WTC11 (cell line): ENCODE data around the gene FCMR. TPM values are rescaled to one million over a fixed set of nuclear protein-coding genes. Genes with fewer than 3 reads are reported as not detected.

Experiments
- ATAC-seq: fragments of 200-7000 bp; cut with Tn5 transposase; 2 replicates; pipeline ENCODE4 v1.10.0; 2021; ENCODE audit warnings: mild to moderate bottlenecking, moderate library complexity
- CTCF ChIA-PET: fragments of 300-600 bp; sonication (Branson Sonifier 250); formaldehyde crosslinking; loops from one replicate; lab custom pipeline; 2021; ENCODE audit warnings: antibody characterized with exemption; lab: Charles Lee
- POLR2A ChIA-PET: fragments of 350-600 bp; sonication (Branson Sonifier 250); formaldehyde crosslinking; loops from one replicate; lab custom pipeline; 2021; ENCODE audit warnings: antibody characterized with exemption; lab: Charles Lee
- DNase-seq: peaks from one replicate; pipeline ENCODE4 v3.0.0; 2021; ENCODE audit warnings: low spot score
- H3K27ac Mint-ChIP-seq: 2 replicates; pipeline ENCODE4 v1.8.0; 2021; ENCODE audit warnings: mixed read lengths
- H3K27me3 Mint-ChIP-seq: 2 replicates; pipeline ENCODE4 v1.8.0; 2021; ENCODE audit warnings: low read depth, mild to moderate bottlenecking, moderate library complexity, mixed read lengths
- H3K36me3 Mint-ChIP-seq: 2 replicates; pipeline ENCODE4 v1.8.0; 2021; ENCODE audit warnings: mixed read lengths
- H3K4me1 Mint-ChIP-seq: 2 replicates; pipeline ENCODE4 v1.8.0; 2022; ENCODE audit warnings: mixed read lengths
- H3K4me3 Mint-ChIP-seq: 2 replicates; pipeline ENCODE4 v1.8.0; 2021; ENCODE audit warnings: mild to moderate bottlenecking, moderate library complexity, mixed read lengths
- H3K9me3 Mint-ChIP-seq: 2 replicates; pipeline ENCODE4 v1.8.0; 2021; ENCODE audit warnings: mixed read lengths
- ATF2 ChIP-seq: sonication (generic); formaldehyde crosslinking; IDR thresholded peaks from 2 replicates; pipeline ENCODE4 v1.8.1; 2022; ENCODE audit warnings: low read depth, missing genetic modification reagents, borderline replicate concordance
- ELF4 ChIP-seq: sonication (generic); formaldehyde crosslinking; IDR thresholded peaks from 2 replicates; pipeline ENCODE4 v1.8.1; 2022; ENCODE audit warnings: low read depth, mild to moderate bottlenecking, moderate library complexity, missing genetic modification reagents
- ESRRA ChIP-seq: sonication (generic); formaldehyde crosslinking; IDR thresholded peaks from 2 replicates; pipeline ENCODE4 v1.8.1; 2022; ENCODE audit warnings: mild to moderate bottlenecking, missing genetic modification reagents, borderline replicate concordance
- GABPB1 ChIP-seq: sonication (generic); formaldehyde crosslinking; IDR thresholded peaks from 2 replicates; pipeline ENCODE4 v1.8.1; 2023; ENCODE audit warnings: mild to moderate bottlenecking, missing genetic modification reagents
- HMGA2 ChIP-seq: fragments of 250-450 bp; sonication (Bioruptor Pico); IDR thresholded peaks from 2 replicates; pipeline ENCODE4 v1.4.0; 2021; ENCODE audit warnings: mild to moderate bottlenecking, moderate library complexity
- KAT7 ChIP-seq: sonication (generic); formaldehyde crosslinking; IDR thresholded peaks from 2 replicates; pipeline ENCODE4 v1.8.1; 2023; ENCODE audit warnings: missing genetic modification reagents, mild to moderate bottlenecking, borderline replicate concordance
- NR3C1 ChIP-seq: sonication (generic); formaldehyde crosslinking; conservative IDR thresholded peaks from 2 replicates; pipeline ENCODE4 v1.8.1; 2023; ENCODE audit warnings: low read depth, mild to moderate bottlenecking, missing genetic modification reagents
- SOX15 ChIP-seq: fragments of 250-450 bp; sonication (Bioruptor Pico); IDR thresholded peaks from 2 replicates; pipeline ENCODE4 v1.9.0; 2021; ENCODE audit warnings: mild to moderate bottlenecking
- SP1 ChIP-seq: sonication (generic); formaldehyde crosslinking; conservative IDR thresholded peaks from 2 replicates; pipeline ENCODE4 v1.8.1; 2022; ENCODE audit warnings: missing genetic modification reagents
- TEAD4 ChIP-seq: sonication (generic); formaldehyde crosslinking; IDR thresholded peaks from 2 replicates; pipeline ENCODE4 v1.8.0; 2022; ENCODE audit warnings: mild to moderate bottlenecking, missing genetic modification reagents
- USF1 ChIP-seq: sonication (generic); formaldehyde crosslinking; IDR thresholded peaks from 2 replicates; pipeline ENCODE4 v1.8.0; 2022; ENCODE audit warnings: mild to moderate bottlenecking, missing genetic modification reagents
- ZNF121 ChIP-seq: sonication (generic); formaldehyde crosslinking; IDR thresholded peaks from 2 replicates; pipeline ENCODE4 v1.8.0; 2023; ENCODE audit warnings: missing genetic modification reagents
- ZSCAN18 ChIP-seq: fragments of 250-450 bp; sonication (Bioruptor Pico); IDR thresholded peaks from 2 replicates; pipeline ENCODE4 v2.1.2; 2022; ENCODE audit warnings: mild to moderate bottlenecking, moderate library complexity
- total RNA-seq: library from RNA; stranded (reverse); gene quantifications from 3 replicates; pipeline ENCODE4 v1.2.3, GENCODE V29; 2021
- TF ChIP-seq, protein P1 (sequence below): sonication (generic); formaldehyde crosslinking; conservative IDR thresholded peaks from 2 replicates; pipeline ENCODE4 v1.8.1; 2022; ENCODE audit warnings: mild to moderate bottlenecking, missing genetic modification reagents
- TF ChIP-seq, protein P2 (sequence below): sonication (generic); formaldehyde crosslinking; IDR thresholded peaks from 2 replicates; pipeline ENCODE4 v1.8.0; 2023; ENCODE audit warnings: missing genetic modification reagents, mild to moderate bottlenecking, borderline replicate concordance
- TF ChIP-seq, protein P3 (sequence below): sonication (generic); formaldehyde crosslinking; IDR thresholded peaks from 2 replicates; pipeline ENCODE4 v1.8.1; 2023; ENCODE audit warnings: mild to moderate bottlenecking, missing genetic modification reagents, borderline replicate concordance
- TF ChIP-seq, protein P4 (sequence below): sonication (generic); formaldehyde crosslinking; IDR thresholded peaks from 2 replicates; pipeline ENCODE4 v1.8.1; 2022; ENCODE audit warnings: mild to moderate bottlenecking, missing genetic modification reagents, moderate library complexity, borderline replicate concordance

FCMR gene
- total RNA-seq, 1 experiment from 2014 or later: 1.0 TPM

DNA sequence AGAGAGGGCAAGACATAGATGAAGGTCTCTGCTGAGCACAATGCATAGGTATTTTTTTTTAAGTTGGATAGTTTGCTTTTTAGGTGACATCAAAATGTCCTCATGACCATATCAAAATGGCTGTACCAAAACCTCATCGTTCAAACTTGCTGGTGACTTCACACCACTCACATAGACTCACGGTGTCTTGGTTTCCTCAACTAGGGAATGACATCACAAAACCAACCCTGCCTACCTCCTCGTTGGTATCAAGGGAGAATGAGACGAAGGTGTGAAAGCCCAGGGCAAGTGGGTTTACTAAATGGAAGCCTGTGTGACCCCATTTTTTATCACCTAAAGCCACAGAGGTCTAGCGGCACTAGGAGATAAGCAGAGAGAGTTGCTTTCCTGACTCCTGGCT is 23.0 kb upstream of the FCMR start:
- DNase-seq: no peak
- no peak for ATAC-seq
- CTCF ChIA-PET: interaction anchor here (1.7 to 2.4 kb wide), 2 partner anchors 9 to 19 kb away, joined by 4 to 12 read pairs; no protein-coding TSS in a partner anchor
- peaks cover 5% of the 10 kb centered on the region; the same call in 1 of the 2 replicates for H3K27me3 Mint-ChIP-seq
- H3K36me3 Mint-ChIP-seq: no peaks in the 10 kb centered on the region
- H3K4me1 Mint-ChIP-seq: 0 out of 2 replicates have a peak, but pooled peaks cover 3% of the 10 kb centered on the region
- H3K9me3 Mint-ChIP-seq: peaks cover 5% of the 10 kb centered on the region
- TF ChIP-seq SOX15 (no peak), GABPB1 (CRISPR knock-in tag) (no peak), TEAD4 (CRISPR knock-in tag) (no peak), NR3C1 (CRISPR knock-in tag) (no peak), SP1 (no peak), ZNF121 (CRISPR knock-in tag) (no peak), HMGA2 (no peak), ZSCAN18 (CRISPR knock-in tag) (no peak), USF1 (CRISPR knock-in tag) (no peak)
- TF ChIP-seq, protein P1, sequence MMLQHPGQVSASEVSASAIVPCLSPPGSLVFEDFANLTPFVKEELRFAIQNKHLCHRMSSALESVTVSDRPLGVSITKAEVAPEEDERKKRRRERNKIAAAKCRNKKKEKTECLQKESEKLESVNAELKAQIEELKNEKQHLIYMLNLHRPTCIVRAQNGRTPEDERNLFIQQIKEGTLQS (CRISPR knock-in tag): no peak
- TF ChIP-seq, all 79 proteins: peak for 0
- no peak overlapping the region for H3K4me3 Mint-ChIP-seq
- POLR2A ChIA-PET: no interaction called here
- no peak overlapping the region for H3K27ac Mint-ChIP-seq

DNA sequence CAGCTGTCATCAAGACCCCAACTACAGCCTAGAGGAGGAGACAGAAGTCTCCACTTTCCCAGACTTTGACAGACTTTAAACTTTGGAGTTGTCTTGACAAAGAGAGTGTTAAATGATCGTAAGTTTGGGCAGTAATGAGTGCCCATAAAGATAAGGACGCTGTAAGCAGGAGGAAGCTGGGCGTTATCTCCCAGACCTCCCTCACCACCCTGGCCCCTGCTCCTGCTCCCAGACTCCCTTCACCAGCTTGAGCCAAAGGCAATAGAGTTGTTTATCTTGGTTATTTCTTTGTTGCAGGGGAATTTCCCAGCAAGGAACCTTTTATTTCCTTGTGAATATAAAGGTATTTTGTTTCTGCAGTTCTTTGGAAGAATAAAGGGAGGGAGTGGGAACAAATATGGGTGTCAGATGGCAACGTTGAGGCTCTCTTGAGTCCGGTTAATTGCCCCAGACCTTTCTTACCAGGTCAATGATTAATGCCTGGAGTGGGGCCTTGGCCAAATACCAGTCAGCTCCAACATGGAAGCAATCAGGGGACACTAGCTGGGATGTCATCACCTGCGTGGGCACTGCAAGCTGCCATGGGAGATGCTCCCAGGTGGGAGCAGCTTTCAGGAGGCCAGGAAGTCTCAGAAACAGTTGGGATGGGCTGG is 20.2 kb upstream of the FCMR start:
- ATAC-seq: no peak
- Mint-ChIP-seq H3K27me3 (peaks cover 5% of the 10 kb centered on the region; the same call in 1 of the 2 replicates), H3K9me3 (no peaks in the 10 kb centered on the region), H3K27ac (no peak overlapping the region), H3K36me3 (no peaks in the 10 kb centered on the region), H3K4me1 (0 out of 2 replicates have a peak, but pooled peaks cover 3% of the 10 kb centered on the region), H3K4me3 (no peak overlapping the region)
- DNase-seq: no peak
- CTCF ChIA-PET: interaction anchor here (1.1 kb wide), 1 partner anchor 10 kb away, joined by 4 read pairs; no protein-coding TSS in a partner anchor
- TF ChIP-seq, protein P2, sequence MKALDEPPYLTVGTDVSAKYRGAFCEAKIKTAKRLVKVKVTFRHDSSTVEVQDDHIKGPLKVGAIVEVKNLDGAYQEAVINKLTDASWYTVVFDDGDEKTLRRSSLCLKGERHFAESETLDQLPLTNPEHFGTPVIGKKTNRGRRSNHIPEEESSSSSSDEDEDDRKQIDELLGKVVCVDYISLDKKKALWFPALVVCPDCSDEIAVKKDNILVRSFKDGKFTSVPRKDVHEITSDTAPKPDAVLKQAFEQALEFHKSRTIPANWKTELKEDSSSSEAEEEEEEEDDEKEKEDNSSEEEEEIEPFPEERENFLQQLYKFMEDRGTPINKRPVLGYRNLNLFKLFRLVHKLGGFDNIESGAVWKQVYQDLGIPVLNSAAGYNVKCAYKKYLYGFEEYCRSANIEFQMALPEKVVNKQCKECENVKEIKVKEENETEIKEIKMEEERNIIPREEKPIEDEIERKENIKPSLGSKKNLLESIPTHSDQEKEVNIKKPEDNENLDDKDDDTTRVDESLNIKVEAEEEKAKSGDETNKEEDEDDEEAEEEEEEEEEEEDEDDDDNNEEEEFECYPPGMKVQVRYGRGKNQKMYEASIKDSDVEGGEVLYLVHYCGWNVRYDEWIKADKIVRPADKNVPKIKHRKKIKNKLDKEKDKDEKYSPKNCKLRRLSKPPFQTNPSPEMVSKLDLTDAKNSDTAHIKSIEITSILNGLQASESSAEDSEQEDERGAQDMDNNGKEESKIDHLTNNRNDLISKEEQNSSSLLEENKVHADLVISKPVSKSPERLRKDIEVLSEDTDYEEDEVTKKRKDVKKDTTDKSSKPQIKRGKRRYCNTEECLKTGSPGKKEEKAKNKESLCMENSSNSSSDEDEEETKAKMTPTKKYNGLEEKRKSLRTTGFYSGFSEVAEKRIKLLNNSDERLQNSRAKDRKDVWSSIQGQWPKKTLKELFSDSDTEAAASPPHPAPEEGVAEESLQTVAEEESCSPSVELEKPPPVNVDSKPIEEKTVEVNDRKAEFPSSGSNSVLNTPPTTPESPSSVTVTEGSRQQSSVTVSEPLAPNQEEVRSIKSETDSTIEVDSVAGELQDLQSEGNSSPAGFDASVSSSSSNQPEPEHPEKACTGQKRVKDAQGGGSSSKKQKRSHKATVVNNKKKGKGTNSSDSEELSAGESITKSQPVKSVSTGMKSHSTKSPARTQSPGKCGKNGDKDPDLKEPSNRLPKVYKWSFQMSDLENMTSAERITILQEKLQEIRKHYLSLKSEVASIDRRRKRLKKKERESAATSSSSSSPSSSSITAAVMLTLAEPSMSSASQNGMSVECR (CRISPR knock-in tag): no peak
- TF ChIP-seq ESRRA (no peak), KAT7 (CRISPR knock-in tag) (no peak), ATF2 (CRISPR knock-in tag) (no peak), ELF4 (CRISPR knock-in tag) (no peak)
- TF ChIP-seq, protein P1 (CRISPR knock-in tag): no peak
- TF ChIP-seq, protein P3, sequence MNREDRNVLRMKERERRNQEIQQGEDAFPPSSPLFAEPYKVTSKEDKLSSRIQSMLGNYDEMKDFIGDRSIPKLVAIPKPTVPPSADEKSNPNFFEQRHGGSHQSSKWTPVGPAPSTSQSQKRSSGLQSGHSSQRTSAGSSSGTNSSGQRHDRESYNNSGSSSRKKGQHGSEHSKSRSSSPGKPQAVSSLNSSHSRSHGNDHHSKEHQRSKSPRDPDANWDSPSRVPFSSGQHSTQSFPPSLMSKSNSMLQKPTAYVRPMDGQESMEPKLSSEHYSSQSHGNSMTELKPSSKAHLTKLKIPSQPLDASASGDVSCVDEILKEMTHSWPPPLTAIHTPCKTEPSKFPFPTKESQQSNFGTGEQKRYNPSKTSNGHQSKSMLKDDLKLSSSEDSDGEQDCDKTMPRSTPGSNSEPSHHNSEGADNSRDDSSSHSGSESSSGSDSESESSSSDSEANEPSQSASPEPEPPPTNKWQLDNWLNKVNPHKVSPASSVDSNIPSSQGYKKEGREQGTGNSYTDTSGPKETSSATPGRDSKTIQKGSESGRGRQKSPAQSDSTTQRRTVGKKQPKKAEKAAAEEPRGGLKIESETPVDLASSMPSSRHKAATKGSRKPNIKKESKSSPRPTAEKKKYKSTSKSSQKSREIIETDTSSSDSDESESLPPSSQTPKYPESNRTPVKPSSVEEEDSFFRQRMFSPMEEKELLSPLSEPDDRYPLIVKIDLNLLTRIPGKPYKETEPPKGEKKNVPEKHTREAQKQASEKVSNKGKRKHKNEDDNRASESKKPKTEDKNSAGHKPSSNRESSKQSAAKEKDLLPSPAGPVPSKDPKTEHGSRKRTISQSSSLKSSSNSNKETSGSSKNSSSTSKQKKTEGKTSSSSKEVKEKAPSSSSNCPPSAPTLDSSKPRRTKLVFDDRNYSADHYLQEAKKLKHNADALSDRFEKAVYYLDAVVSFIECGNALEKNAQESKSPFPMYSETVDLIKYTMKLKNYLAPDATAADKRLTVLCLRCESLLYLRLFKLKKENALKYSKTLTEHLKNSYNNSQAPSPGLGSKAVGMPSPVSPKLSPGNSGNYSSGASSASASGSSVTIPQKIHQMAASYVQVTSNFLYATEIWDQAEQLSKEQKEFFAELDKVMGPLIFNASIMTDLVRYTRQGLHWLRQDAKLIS: no peak
- TF ChIP-seq, protein P4, sequence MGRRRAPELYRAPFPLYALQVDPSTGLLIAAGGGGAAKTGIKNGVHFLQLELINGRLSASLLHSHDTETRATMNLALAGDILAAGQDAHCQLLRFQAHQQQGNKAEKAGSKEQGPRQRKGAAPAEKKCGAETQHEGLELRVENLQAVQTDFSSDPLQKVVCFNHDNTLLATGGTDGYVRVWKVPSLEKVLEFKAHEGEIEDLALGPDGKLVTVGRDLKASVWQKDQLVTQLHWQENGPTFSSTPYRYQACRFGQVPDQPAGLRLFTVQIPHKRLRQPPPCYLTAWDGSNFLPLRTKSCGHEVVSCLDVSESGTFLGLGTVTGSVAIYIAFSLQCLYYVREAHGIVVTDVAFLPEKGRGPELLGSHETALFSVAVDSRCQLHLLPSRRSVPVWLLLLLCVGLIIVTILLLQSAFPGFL (CRISPR knock-in tag): no peak
- POLR2A ChIA-PET: no interaction called here
